Spleen (tissue), 11 donors: ENCODE data around the gene ADPRS. TPM values are rescaled to one million over a fixed set of nuclear protein-coding genes. Genes with fewer than 3 reads are reported as not detected.

Experiments used
- DNase-seq: peaks from one replicate; pipeline ENCODE4 v3.0.0-alpha.2; 2020
- H3K27ac ChIP-seq, 8 donors: fragments of 200-600 bp; sonication (generic) in 7 of 8; 1 replicate in 4 of 8; 2 replicates in 4 of 8; pipeline versions ENCODE4 v1.5.0 to v1.8.0; 2016 to 2021; ENCODE audit warnings: inconsistent platforms in 4 of 8, mild to moderate bottlenecking in 4 of 8, moderate library complexity in 1 of 8
- H3K27me3 ChIP-seq, 7 donors: fragments of 200-600 bp; sonication (generic) in 6 of 7; replicated peaks in 1 of 7; 1 replicate in 4 of 7; 2 replicates in 3 of 7; pipeline versions ENCODE4 v1.5.0 to v1.8.0; 2016 to 2021; ENCODE audit warnings: inconsistent platforms in 3 of 7, mild to moderate bottlenecking in 1 of 7
- H3K36me3 ChIP-seq, 6 donors: fragments of 200-600 bp; sonication (generic) in 5 of 6; 1 replicate in 4 of 6; 2 replicates in 2 of 6; pipeline versions ENCODE4 v1.5.0 to v1.8.0; 2016 to 2021; ENCODE audit warnings: inconsistent platforms in 2 of 6
- H3K4me1 ChIP-seq, 6 donors: fragments of 200-600 bp; sonication (generic) in 5 of 6; 1 replicate in 3 of 6; 2 replicates in 3 of 6; pipeline versions ENCODE4 v1.5.0 to v1.8.0; 2016 to 2021; ENCODE audit warnings: inconsistent platforms in 3 of 6
- H3K4me3 ChIP-seq, 8 donors: fragments of 200-600 bp; sonication (generic) in 7 of 8; 1 replicate in 4 of 8; 2 replicates in 4 of 8; pipeline versions ENCODE4 v1.5.0 to v1.8.0; 2016 to 2021; ENCODE audit warnings: inconsistent platforms in 4 of 8, mild to moderate bottlenecking in 4 of 8, moderate library complexity in 2 of 8
- H3K9me3 ChIP-seq, 8 donors: fragments of 200-600 bp; sonication (generic) in 7 of 8; 1 replicate in 4 of 8; 2 replicates in 4 of 8; pipeline versions ENCODE4 v1.5.0 to v1.8.0; 2016 to 2021; ENCODE audit warnings: inconsistent platforms in 4 of 8
- POLR2A ChIP-seq, 3 donors: fragments of 450-650 bp; IDR thresholded peaks; one replicate each; pipeline ENCODE4 v1.5.1; 2017; ENCODE audit warnings: antibody characterized with exemption in 3 of 3, mild to moderate bottlenecking in 1 of 3
- POLR2AphosphoS5 ChIP-seq, 3 donors: sonication (generic); formaldehyde crosslinking; IDR thresholded peaks; one replicate each; pipeline ENCODE4 v1.5.1; 2017; ENCODE audit warnings: antibody characterized with exemption in 3 of 3
- WGBS, 5 donors: extraction: QIAGEN DNeasy Blood & Tissue Kit in 3 of 5; methylation state at CpG; one replicate each; pipeline versions ENCODE4 v1.1.5 to v1.1.7; 2013 to 2018; 5-methylcytosine and 5-hydroxymethylcytosine counted together
- intact Hi-C: fragments of 100-400 bp; cut with DNase I; formaldehyde crosslinking; loops from one replicate; pipeline ENCODE4 v1.15.0; 2023; ENCODE audit warnings: low total_unique reads
- polyA plus RNA-seq, 3 donors: library from polyadenylated mRNA; stranded (reverse); fragments of 200-250 nt; gene quantifications; one replicate each; pipeline ENCODE4 v1.2.1, GENCODE V29; 2013
- total RNA-seq, 7 donors: library from RNA; depleted of rRNA in 3 of 7; stranded (reverse); fragments of >200 nt in 3 of 7; fragmentation: NEBNext Ultra II Directional in 4 of 7; extraction: Animal tissue kit (Norgen Biotek cat#: 25700) in 4 of 7; gene quantifications; one replicate each; pipeline versions ENCODE4 v1.1.0 to v1.2.1, GENCODE V29; 2016 to 2021
- TF ChIP-seq, protein P1 (sequence below), 11 experiments: fragments of 200-600 bp in 7 of 11; fragments of 450-650 bp in 4 of 11; sonication (generic) in 4 of 11; IDR thresholded peaks in 8 of 11; conservative IDR thresholded peaks in 3 of 11; 1 replicate in 7 of 11; 2 replicates in 4 of 11; pipeline versions ENCODE4 v1.4.0 to v1.8.0; 2016 to 2021; ENCODE audit warnings: antibody characterized with exemption in 11 of 11, inconsistent platforms in 4 of 11, mild to moderate bottlenecking in 1 of 11
- donor health status: healthy with polysubstance abuse.
- donor health status: DM: no; HTN: no; CAD: no; lungs with moderate emphysema.
- donor health status: DM: no; HTN: no; CAD: no.
- donor health status: Bipolar disorder and iron deficiency.
- donor health status: healthy.
- donor health status: DM: no; HTN: no; CAD: no.
- donor health status: DM: yes; HTN: yes; CAD: no.

The ADPRS gene
- total and polyA plus RNA-seq, 10 donors = 21.3 to 44.9 (median 26.2) TPM

DNA sequence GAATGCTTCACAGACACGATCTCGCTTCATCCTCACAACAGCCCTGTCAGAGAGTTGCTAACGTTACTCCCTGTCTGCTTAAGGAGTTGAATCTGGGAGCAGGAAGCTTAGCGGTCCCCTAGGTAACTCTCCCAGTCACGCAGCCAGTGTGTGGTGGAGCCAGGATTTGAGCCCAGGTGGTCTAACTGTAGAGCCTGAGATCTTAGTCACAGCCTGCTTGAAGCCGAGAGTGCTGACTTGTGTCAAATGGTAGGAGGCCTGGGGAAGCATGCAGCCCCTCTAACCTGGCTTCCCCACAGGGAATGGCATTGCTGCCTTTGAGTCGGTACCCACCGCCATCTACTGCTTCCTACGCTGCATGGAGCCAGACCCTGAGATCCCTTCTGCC, 4.1 kb downstream of the ADPRS start:
- Histone ChIP-seq H3K27ac (peak overlapping the region in 6 of 8 donors; percentile 9 to 76 (median 68)), H3K9me3 (no peaks in the 10 kb centered on the region), H3K27me3 (no peaks in the 10 kb centered on the region), H3K4me3 (no peak overlapping the region), H3K4me1 (peaks cover 36 to 91% (median 74%) of the 10 kb centered on the region in 6 donors), H3K36me3 (peaks cover 5 to 73% (median 46%) of the 10 kb centered on the region in 6 donors)
- no peak for TF ChIP-seq POLR2AphosphoS5 (IDR thresholded peaks at IDR 0.05)
- no peak for TF ChIP-seq POLR2A (IDR thresholded peaks at IDR 0.05)
- TF ChIP-seq, protein P1, sequence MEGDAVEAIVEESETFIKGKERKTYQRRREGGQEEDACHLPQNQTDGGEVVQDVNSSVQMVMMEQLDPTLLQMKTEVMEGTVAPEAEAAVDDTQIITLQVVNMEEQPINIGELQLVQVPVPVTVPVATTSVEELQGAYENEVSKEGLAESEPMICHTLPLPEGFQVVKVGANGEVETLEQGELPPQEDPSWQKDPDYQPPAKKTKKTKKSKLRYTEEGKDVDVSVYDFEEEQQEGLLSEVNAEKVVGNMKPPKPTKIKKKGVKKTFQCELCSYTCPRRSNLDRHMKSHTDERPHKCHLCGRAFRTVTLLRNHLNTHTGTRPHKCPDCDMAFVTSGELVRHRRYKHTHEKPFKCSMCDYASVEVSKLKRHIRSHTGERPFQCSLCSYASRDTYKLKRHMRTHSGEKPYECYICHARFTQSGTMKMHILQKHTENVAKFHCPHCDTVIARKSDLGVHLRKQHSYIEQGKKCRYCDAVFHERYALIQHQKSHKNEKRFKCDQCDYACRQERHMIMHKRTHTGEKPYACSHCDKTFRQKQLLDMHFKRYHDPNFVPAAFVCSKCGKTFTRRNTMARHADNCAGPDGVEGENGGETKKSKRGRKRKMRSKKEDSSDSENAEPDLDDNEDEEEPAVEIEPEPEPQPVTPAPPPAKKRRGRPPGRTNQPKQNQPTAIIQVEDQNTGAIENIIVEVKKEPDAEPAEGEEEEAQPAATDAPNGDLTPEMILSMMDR (IDR thresholded peaks at IDR 0.05 in 8 of 11, conservative IDR thresholded peaks at IDR 0.05 in 3 of 11) = no peak
- intact Hi-C loops = no loop called here
- 95 to 97% (median 96%) methylated on average over 8 to 9 of the region's 9 CpGs for WGBS, 5 donors
- DNase-seq = peak; percentile 58

DNA sequence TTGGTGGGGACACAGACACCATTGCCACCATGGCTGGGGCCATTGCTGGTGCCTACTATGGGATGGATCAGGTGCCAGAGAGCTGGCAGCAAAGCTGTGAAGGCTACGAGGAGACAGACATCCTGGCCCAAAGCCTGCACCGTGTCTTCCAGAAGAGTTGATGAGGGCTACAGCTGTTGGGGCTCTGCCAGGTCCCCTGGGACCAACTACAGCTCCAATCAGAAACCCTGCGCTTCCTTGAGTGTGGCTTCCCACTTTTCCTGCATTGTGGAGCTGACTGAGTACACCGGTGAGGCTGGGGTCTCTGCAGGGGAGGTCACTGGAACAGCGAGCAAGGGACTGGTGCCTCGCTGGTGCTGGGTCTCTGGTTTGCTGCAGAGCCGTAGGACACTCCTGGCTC, 4.5 kb downstream of the ADPRS start:
- Histone ChIP-seq H3K4me1 (peaks cover 35 to 87% (median 70%) of the 10 kb centered on the region in 6 donors), H3K27ac (peak overlapping the region in 6 of 8 donors; percentile 9 to 76 (median 68)), H3K4me3 (no peak overlapping the region), H3K27me3 (no peaks in the 10 kb centered on the region), H3K9me3 (no peaks in the 10 kb centered on the region), H3K36me3 (peaks cover 5 to 78% (median 46%) of the 10 kb centered on the region in 6 donors)
- TF ChIP-seq, protein P1 (IDR thresholded peaks at IDR 0.05 in 8 of 11, conservative IDR thresholded peaks at IDR 0.05 in 3 of 11) = no peak
- no peak for TF ChIP-seq POLR2AphosphoS5 (IDR thresholded peaks at IDR 0.05)
- TF ChIP-seq POLR2A (IDR thresholded peaks at IDR 0.05) = no peak
- intact Hi-C loops = no loop called here
- DNase-seq = peak; percentile 47
- 79 to 95% (median 86%) methylated on average over 5 to 7 of the region's 7 CpGs for WGBS, 5 donors

DNA sequence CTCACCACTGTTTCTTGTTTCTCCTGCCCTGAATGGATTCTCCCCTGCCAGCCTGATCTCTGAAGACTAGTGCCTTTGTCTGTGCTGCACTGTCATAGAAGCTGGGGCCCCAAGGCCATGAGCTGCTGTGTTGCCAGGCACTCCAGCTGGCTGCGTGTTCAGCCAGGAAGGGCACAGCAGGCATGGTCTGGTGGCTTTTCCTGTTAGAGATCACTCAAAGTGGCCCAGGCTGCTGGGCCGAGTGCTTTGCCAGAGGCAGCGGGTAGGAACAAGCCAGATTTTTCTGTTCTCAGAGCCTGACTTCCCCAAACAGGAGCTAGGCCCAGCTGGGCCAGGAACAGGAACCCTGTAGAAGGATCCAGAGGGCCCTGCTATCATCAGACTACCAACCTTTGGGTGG, 5.2 kb downstream of the ADPRS start:
- H3K4me3 ChIP-seq = no peak overlapping the region
- peaks cover 33 to 84% (median 67%) of the 10 kb centered on the region in 6 donors for H3K4me1 ChIP-seq
- no peaks in the 10 kb centered on the region for H3K9me3 ChIP-seq
- no peaks in the 10 kb centered on the region for H3K27me3 ChIP-seq
- WGBS, 5 donors = 56 to 71% (median 62%) methylated on average over 2 to 3 of the region's 3 CpGs
- H3K36me3 ChIP-seq = peaks cover 5 to 78% (median 46%) of the 10 kb centered on the region in 6 donors
- intact Hi-C loops = no loop called here
- peak overlapping the region in 7 of 8 donors; percentile 42 to 76 (median 67) for H3K27ac ChIP-seq
- peak; percentile 83 for DNase-seq
- TF ChIP-seq POLR2AphosphoS5 (IDR thresholded peaks at IDR 0.05) = peak; percentile 67 to 80 (median 72)
- TF ChIP-seq, protein P1 (IDR thresholded peaks at IDR 0.05 in 8 of 11, conservative IDR thresholded peaks at IDR 0.05 in 3 of 11) = no peak

DNA sequence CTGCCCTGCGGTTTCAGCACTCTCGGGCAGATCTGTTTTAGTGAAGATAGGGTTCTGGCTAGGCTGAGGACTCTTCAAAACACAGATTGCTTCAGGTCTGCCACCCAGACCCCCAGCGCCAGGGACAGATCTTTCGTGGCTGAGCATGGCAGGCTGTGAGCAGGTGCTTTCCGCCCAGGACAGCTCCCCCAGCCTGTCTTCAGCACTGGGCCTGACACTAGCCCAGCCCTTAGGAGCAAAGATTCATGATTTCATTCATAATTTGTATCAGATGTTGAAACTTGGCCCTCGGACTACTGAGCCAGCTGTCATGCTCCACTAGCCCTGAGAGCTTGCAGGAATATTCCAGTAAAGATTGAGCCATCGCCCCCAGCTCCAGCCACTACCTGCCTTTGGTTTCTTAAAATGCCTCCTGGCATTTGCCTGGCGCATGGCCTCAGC, 5.9 kb downstream of the ADPRS start:
- 90 to 95% (median 91%) methylated on average over 7 to 8 of the region's 8 CpGs for WGBS, 5 donors
- Histone ChIP-seq H3K27ac (peak overlapping the region in 7 of 8 donors; percentile 42 to 76 (median 67)), H3K4me1 (peaks cover 30 to 82% (median 65%) of the 10 kb centered on the region in 6 donors)

More for the DNA sequence above, 5.9 kb downstream of the ADPRS start:
- no peaks in the 10 kb centered on the region for H3K9me3 ChIP-seq
- intact Hi-C loops = no loop called here
- peak; percentile 42 for DNase-seq
- no peaks in the 10 kb centered on the region for H3K27me3 ChIP-seq
- TF ChIP-seq, protein P1 (IDR thresholded peaks at IDR 0.05 in 8 of 11, conservative IDR thresholded peaks at IDR 0.05 in 3 of 11) = no peak
- TF ChIP-seq POLR2A (IDR thresholded peaks at IDR 0.05) (no peak), POLR2AphosphoS5 (IDR thresholded peaks at IDR 0.05) (no peak)
- peaks cover 5 to 78% (median 46%) of the 10 kb centered on the region in 6 donors for H3K36me3 ChIP-seq
- H3K4me3 ChIP-seq = no peak overlapping the region
